ENCODE measurements around the gene DNAJC21.

The DNAJC21 gene

DNA sequence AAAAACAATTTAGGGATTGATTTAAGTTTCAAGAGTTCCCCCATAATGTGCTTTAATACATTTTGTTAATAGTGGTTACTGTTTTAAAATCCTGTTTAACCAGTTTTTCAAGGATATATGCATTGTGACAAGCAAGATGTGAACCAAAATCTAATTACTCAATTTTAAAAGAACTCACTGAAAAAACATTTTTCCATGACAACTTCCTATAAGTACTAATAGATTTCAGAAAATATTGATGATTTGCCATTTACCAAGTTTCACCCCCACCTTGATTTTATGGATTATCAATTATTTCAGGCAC is 4.9 kb upstream of the DNAJC21 start:
- Mint-ChIP-seq H3K36me3 (ENCODE audit: low read depth) (peaks cover 69% of the 10 kb centered on the region), H3K27ac (no peak overlapping the region), H3K4me1 (peaks cover 3% of the 10 kb centered on the region), H3K9me3 (peaks cover 4% of the 10 kb centered on the region), H3K4me3 (no peak overlapping the region), H3K27me3 (ENCODE audit: low read depth, poor library complexity) (no peaks in the 10 kb centered on the region)
- DNase-seq = no peak
- TF ChIP-seq, protein P1, sequence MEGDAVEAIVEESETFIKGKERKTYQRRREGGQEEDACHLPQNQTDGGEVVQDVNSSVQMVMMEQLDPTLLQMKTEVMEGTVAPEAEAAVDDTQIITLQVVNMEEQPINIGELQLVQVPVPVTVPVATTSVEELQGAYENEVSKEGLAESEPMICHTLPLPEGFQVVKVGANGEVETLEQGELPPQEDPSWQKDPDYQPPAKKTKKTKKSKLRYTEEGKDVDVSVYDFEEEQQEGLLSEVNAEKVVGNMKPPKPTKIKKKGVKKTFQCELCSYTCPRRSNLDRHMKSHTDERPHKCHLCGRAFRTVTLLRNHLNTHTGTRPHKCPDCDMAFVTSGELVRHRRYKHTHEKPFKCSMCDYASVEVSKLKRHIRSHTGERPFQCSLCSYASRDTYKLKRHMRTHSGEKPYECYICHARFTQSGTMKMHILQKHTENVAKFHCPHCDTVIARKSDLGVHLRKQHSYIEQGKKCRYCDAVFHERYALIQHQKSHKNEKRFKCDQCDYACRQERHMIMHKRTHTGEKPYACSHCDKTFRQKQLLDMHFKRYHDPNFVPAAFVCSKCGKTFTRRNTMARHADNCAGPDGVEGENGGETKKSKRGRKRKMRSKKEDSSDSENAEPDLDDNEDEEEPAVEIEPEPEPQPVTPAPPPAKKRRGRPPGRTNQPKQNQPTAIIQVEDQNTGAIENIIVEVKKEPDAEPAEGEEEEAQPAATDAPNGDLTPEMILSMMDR (IDR thresholded peaks at IDR 0.05) = no peak

DNA sequence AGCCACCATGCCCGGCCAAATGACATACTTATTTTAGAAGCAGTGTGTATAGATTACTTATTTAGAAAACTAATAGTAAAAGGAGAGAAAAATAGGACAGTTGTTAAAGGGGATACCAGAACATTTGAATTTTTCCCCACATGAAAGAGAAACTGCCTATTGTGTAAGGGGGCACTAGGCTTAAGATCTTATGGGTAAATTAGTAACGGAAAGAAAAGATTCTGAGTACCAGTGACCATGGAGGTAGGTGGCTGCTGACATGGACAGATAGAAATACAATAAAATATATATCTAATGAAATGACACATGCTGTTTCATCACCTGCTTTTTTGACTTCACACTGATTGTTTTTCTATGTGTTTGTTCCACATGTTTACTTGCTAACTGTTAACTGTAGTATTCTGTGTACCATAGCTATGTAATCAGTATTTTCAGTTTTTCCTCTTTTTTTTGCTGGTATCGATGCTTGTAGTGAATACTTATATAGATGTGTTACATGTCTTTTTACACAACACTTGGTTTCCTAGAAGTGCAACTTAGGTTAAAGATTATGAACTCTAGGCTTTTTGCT is 3.0 kb upstream of the DNAJC21 start:
- peaks cover 13% of the 10 kb centered on the region for H3K4me1 Mint-ChIP-seq
- H3K27me3 Mint-ChIP-seq (ENCODE audit: low read depth, poor library complexity) = no peaks in the 10 kb centered on the region
- peaks cover 4% of the 10 kb centered on the region for H3K9me3 Mint-ChIP-seq
- peak overlapping the region; percentile 86 for H3K27ac Mint-ChIP-seq
- peaks cover 59% of the 10 kb centered on the region for H3K36me3 Mint-ChIP-seq (ENCODE audit: low read depth)
- TF ChIP-seq, protein P1 (IDR thresholded peaks at IDR 0.05) = no peak
- no peak overlapping the region for H3K4me3 Mint-ChIP-seq
- no peak for DNase-seq

DNA sequence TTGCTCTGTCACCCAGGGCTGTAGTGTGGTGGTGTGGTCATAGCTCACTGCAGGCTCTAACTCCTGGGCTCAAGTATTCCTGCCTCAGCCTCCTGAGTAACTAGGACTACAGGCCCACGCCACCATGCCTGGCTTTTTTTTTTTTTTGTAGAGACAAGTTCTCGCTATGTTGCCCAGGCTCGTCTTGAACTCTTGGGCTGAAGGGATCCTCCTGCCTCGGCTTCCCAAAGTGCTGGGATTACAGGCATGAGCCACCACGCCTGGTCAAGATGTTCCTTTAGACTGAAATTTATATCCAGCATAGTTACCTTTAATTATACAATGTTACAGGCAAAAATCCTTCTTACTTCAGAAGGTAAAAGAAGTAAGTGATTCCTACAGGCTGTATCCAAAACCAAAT is 1.6 kb upstream of the DNAJC21 start:
- Mint-ChIP-seq H3K27me3 (ENCODE audit: low read depth, poor library complexity) (no peaks in the 10 kb centered on the region), H3K9me3 (peaks cover 4% of the 10 kb centered on the region), H3K36me3 (ENCODE audit: low read depth) (peaks cover 58% of the 10 kb centered on the region), H3K4me1 (peaks cover 18% of the 10 kb centered on the region), H3K4me3 (no peak overlapping the region), H3K27ac (no peak overlapping the region)
- TF ChIP-seq, protein P1 (IDR thresholded peaks at IDR 0.05) = no peak
- no peak for DNase-seq

DNA sequence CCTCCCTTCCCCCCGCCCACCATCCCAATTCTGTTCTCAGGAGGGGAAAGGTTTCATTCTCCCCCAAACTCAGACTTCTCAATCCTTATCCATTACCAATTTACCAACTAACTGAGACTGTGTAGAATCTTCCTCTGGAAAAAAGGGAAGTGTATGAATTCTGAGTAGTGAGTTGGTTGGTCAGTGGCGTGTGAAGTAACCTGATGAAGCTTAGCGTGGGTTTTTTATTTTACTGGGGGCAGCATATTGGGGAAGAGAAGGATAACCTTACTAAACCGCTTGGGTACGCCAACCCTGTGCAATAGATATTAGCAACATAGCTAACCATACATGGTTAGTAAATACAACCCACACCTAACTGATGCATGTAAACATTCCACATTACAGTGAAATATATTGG is 1.1 kb upstream of the DNAJC21 start:
- Mint-ChIP-seq H3K27me3 (ENCODE audit: low read depth, poor library complexity) (no peaks in the 10 kb centered on the region), H3K4me3 (peak overlapping the region; percentile 84), H3K4me1 (peaks cover 18% of the 10 kb centered on the region), H3K9me3 (peaks cover 4% of the 10 kb centered on the region), H3K36me3 (ENCODE audit: low read depth) (peaks cover 57% of the 10 kb centered on the region), H3K27ac (no peak overlapping the region)
- no peak for DNase-seq
- TF ChIP-seq, protein P1 (IDR thresholded peaks at IDR 0.05) = no peak

DNA sequence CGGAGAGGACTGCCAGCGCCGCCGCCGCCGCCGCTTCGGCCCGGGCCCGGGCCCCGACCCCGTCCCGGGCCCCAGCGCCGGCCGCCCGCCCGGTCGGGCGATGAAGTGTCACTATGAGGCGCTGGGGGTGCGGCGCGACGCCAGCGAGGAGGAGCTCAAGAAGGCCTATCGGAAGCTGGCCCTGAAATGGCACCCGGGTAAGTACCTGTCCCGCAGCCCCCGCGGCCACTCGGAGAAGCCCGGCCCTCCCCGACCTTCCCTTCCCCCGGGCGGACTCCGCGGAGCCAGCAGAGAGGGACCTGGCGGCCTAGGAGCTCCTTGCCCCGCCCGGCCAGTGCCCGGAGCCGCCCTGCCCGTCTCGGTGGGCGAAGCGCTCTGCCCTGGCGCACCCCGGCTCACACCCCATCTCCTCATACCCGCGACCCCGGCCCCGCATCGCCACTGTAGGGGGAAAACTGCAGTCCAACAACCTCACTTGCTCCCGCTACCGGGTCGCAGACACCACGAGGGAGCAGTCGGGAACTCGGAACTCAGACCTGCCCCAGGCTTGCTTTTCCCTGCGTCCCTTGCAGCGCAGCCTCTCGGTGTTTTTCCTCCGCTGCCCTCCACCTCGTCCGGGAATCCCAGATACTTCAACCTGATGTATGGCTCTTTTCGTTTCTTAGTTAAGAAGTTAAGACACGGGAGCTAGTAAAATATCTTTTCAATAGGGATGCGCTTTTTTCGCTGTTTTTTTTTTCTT is 532 bp downstream of the DNAJC21 start:
- H3K27me3 Mint-ChIP-seq (ENCODE audit: low read depth, poor library complexity) = no peaks in the 10 kb centered on the region
- H3K36me3 Mint-ChIP-seq (ENCODE audit: low read depth) = peaks cover 50% of the 10 kb centered on the region
- peaks cover 4% of the 10 kb centered on the region for H3K9me3 Mint-ChIP-seq
- DNase-seq = peak; percentile 77
- H3K27ac Mint-ChIP-seq = peak overlapping the region; percentile 99
- peaks cover 18% of the 10 kb centered on the region for H3K4me1 Mint-ChIP-seq
- H3K4me3 Mint-ChIP-seq = peak overlapping the region; percentile 99
- TF ChIP-seq, protein P1 (IDR thresholded peaks at IDR 0.05) = no peak

DNA sequence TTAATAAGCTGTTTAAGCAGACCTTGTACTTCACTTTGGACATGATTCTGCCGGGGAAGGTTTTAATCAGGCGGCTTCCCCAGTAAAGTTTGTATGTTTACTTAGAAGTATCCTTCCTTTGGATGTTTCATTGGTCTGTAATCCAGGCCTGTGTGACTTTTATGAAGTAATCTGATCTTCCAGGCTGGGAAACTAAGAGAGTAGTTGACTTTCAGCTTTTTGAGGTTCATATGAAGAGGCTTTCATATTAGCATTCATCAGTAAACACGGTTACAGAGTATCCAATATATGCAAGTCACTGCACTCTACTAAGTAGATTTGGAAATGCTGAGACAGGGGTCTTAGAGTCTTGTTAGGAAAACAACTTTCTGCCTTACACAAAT is 1.1 kb downstream of the DNAJC21 start:
- Mint-ChIP-seq H3K4me1 (peaks cover 18% of the 10 kb centered on the region), H3K36me3 (ENCODE audit: low read depth) (peaks cover 49% of the 10 kb centered on the region), H3K4me3 (peak overlapping the region; percentile 99), H3K27me3 (ENCODE audit: low read depth, poor library complexity) (no peaks in the 10 kb centered on the region), H3K27ac (peak overlapping the region; percentile 99), H3K9me3 (peaks cover 4% of the 10 kb centered on the region)
- TF ChIP-seq, protein P1 (IDR thresholded peaks at IDR 0.05) = no peak
- DNase-seq = no peak

Data from nephron progenitor cell (in vitro differentiated cells).